Cerebellar cortex (tissue), 1 donor: Measurements from ENCODE around the gene CEBPE.

Experiments used
- DNase-seq: peaks from one replicate; pipeline ENCODE4 v3.0.0-alpha.2; 2015; ENCODE audit warnings: low spot score

Gene CEBPE

DNA sequence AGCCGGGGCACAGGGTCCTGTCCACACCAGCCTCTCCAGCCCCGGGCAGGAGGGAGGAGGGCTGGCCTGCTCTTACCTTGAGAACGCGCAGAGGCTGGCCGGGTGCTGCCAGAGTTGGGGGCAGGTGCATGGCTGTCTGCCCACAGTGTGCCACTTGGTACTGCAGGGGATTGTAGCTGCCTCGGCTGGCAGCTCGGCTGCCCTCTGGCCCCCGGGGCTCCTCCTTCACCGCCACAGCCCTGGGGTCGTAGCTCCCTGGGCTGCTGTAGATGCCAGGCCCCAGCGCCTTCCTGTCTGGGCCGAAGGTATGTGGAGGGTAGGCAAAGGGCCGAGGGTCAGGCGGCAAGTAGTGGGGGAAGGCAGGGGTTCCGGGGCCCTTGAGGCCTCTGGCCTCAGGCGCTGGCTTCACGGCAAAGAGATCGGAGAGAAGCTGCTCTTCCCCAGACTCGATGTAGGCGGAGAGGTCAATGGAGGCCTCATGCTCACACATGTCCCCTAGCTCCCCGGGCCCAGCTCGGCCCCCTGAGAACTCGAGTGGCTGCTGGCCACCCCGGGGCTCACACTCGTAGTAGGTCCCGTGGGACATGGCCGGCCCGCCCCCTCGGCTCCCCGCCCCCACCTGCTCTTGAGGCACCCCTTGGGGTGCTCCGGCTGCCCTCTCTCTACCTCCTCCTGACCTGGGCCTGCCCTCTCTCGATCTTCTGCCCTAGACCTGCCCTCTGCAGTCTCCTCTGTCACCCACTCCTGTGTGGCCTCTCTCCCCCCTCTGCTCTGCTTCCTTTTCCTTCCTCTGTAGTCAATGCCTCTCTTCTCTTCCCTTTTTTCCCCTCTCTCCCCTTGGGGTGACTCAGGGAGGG is at the start of gene CEBPE:
Gene CEBPE (minus strand): TSS at position 750 of the 857 bp plus-strand sequence. CDS start 164 bp downstream, at position 586.
- no peak for DNase-seq

DNA sequence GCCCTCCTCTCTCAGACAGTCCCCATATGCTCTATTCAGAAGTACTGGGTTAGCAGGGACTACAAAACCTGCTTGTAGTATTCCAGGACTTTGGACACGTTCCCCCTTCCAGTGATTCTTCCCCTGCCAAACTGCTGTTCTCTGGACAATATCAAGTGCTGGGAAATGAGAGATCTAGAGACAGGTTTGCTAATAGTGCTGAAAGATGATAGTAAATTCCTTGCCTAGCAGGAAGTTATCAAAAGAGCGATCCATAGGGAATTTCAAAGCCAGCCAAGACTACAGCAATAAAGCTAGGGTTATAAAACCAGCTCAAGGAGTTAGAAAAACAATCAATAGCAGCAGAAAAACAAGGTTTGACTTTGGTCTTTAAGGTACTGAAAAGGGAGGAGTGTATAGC is 49.2 kb upstream of the CEBPE start:
- no peak for DNase-seq

DNA sequence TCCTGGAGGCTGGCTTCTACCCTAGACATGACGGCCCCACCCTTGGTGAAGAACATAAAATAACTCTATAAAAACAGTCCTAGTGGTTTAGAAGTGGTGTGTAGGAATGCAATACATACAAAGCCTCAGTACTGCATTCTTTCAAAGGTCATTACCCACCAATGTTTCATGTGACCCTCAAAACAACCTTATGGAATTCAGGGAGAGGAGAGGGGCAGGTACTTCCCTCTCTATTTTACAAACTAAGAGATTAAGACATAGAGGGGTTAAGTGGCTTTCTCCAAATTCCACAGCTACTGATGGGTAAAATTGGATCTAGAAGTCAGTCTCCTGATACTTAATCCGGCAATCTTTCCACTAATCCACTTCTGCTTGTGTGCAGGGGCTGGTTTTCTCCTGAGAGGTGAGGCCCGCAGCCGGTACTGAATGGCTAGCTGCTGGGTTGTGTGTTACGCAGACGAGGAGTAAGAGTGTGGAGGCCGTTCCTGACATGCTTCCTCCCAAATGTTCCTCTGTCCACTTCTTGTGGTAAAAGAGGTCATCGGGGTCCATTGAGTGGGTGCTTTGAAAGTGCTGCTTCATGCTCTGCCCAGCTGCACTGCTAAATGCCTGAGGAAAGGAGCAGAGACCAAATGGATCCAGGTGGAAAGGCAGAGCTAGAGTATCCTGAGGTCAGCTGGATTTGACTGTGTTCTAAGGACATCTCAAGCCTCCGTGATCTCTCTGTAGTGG is 48.2 kb upstream of the CEBPE start:
- DNase-seq, result no peak

DNA sequence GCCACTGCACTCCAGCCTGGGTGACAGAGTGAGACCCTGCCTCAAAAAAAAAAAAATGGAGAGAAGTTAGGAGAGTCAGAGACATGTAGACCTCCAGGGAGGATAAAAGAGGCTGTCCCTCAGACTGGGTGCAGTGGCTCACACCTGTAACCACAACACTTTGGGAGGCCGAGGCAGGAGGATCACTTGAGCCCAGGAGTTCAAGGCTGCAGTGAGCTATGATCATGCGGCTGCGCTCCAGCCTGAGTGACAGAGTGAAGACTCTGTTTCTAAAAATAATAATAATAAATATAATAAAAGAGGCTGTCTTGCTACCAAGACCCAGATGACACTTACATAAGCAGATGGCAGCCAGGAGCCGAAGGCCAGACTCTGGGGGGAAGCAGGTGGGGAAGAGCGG is 45.9 kb upstream of the CEBPE start:
- no peak for DNase-seq

DNA sequence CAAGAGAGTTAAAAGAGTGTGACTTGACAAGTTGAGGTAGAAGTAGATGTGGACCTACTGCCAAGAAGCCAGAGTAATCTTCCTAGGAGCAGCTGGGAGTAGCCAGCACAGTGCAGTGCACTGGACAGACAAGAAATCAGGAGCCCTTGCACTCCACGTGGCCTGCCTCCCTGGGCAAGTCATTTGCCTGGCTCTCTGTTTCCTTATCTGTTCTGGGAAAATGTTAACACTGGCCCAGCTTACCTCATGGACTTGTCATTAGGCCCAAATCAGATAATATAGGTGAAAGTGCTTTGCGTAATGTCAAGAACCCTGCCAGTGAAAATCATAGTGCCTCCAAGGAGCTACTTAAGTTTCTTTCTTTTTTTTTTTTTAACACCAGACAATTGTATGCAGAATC is 45.2 kb upstream of the CEBPE start:
- DNase-seq, result no peak

DNA sequence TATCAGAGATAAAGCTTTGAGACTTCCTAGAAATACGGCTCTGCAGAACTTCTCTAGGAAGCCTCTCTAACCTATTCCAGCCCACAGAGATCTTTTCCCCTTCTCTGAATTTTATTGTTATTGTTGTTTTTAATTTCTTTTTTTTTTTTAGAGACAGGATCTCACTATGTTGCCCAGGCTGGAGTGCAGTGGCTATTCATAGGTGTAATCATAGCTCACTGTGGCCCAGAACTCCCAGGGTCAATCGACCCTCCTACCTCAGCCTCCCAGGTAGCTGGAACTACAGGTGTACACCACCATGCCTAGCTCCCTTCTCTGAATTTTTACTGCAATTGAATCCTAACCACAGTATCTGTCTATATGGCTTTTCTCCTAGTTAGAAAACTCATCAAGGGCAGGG is 44.8 kb upstream of the CEBPE start:
- DNase-seq, result no peak

DNA sequence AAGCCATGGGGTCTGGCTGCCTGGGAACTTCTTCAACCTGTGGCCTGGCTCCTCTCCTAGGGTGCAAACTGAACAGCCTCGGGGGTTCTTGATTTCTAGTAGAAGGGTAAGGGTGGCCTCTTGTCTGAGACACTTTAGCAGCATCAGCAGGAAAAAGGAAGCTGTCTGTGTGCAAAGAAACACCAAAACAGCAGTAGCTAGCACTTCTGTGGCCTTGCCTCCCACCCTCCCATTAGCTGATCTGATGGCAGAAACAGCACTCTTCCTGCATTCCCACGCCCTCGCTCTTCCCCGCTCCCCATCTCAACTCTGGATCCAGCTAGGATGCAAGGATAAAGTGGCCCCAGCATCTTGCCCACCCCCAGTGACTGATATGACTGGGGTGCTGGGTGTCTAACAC is 43.7 kb upstream of the CEBPE start:
- DNase-seq, result no peak

DNA sequence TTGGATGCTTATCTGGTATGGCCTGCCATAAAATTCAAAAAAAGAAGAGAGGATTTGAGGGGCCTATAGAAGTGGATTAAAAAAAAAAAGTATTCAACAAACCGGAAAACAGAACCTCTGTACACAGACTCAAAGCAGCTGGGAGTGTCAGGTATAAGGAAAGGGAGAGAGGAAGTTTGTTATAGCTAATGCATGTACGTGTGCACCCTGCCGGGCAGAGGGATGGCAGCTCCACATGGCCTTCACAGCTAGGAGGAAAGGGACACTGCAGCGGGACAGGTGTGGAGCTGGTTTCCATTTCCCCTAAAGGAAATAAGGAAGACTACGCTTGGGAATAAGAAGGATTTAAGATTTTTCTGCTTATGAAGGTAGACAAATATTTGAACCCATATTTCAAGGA is 43.0 kb upstream of the CEBPE start:
- no peak for DNase-seq

DNA sequence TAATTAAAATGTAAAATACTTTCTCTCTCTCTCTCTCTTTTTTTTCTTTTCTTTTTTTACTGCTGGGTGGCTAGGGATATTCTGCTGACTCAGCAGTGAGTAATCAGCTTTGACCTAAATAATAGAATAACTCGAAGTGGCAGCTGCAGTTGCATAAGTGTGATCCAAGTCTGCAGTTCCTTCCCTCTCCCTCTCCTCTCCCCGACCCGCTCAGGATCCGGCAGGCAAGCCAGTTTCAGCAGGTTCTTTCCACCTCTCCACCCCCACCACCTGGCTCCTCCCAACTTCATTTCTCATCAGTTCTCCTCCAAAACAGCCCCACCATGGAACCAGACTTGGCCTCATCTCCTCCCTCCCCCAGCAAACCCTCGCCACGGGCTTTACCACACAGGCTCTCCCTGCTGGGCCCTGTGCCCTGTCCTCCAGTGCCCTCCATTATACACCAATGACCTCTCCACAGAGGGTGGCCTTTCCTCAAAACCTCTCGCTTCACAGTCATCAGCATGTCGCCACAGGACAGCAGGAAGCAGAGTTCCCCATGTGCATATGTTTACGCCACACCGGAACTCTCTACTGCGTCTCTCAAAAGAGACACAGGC is 42.0 kb upstream of the CEBPE start:
- DNase-seq, result peak; percentile 66

DNA sequence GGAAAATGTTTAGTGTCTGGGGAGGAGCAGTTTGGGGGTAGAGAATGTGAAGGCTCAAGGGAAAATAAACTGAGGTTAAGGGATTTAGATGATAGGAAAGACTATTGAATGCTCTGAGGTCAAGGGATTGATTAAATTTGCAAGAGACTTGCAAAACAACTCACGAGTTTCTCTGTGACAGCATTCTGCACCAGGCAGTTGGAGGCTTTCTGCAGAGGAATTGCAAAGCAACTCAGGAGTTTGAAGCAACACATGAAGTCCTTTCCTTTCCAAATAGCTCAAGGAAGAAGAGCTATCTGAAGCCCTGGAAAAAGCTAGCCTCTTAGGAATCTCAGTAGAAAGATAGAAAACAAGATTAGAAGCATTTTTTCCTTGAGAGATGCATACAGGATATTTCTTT is 40.5 kb upstream of the CEBPE start:
- no peak for DNase-seq

DNA sequence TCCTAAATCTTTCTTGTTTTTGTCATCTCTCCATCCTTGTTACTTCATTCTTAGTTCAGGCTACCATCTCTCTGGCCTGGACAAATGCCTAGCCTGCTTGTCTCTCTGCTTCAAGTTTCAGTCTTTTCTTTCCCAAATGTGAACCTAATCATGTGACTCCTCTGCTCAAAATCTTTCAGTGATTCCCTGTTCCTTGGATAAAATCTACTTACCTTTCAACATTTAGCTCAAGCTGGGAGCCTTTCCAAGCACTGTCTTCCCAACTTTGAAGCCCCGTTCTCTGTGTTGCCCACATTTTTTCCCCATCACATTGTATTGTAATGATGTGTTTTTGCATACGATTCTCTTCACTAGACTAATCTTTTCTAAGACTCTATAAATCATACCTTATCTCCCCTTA is 39.7 kb upstream of the CEBPE start:
- DNase-seq, result no peak

DNA sequence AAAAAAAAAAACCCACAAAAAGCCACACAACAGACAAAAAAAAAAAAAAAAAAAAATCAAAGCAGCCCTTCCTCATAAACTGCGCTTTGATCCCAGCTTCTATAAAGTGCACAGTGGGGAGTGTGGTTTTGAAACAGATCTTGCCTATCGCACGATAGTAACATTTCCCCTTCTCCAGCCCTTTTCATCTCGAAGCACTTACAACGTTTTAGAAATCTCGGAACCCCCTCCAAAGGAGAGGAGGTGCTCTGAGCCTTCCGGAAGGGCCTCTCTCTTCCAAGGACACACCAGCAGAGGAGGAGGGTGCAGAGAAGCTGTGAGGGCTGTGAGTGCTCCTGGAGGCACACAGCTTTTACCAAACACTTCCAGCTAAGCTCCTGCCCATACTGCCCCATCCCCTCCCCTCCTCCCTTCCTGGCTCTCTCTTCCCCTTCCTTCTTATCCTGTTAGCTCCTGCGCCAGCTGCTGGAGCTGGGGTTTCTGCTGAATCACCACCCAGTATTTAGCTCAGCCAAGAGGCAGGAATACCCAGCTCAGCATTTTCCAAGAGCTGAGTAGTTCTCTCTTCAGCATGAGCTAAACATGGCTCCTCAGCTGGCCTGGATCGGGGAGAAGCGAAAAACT is 36.0 kb upstream of the CEBPE start:
- DNase-seq, result no peak

DNA sequence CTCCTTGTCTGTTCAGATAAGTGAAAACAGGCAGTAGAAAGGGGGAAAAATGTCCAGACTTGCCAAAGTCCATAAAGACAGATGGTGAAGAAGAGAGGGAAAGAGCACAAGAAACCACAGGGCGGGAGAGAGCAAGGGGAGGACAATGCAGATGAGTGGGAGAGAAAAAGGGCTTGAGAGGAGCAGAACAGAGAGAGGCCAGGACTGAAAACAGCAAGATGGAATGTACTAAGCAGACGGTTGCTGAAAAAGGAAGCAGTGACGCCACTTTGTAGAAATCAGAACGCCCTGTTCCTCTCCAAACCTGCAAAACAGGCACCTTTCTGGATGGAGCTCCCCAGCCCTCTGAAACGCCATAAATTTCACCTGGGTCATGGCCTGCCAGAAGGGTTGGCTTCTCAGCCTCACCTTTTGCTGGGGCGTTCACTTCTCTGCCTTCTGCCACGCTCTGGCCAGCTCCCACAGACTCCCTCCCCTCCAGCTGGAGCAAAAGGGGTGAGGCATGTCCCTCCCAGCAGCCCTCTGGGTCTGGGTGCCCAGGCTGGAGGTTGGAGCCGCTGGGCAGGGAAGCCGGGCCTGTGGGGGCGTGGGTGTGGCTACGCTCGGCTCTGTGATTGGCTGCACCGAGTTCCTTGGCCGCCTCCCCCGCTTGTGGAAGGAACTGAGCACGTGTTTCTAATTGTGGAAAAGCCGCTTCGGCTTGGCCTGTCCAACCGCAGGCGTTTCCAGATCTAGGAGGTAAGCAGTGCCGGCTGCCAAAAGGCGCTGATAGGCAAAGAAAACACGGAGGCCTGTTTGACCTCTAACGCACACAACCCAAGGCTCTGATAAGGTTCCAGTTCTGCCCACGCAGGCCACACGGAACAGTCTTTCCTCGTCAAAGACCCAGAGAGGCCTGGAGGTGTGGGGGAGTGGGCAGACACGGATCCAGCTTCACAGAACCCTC is 35.1 kb upstream of the CEBPE start:
- DNase-seq, result peak; percentile 95

DNA sequence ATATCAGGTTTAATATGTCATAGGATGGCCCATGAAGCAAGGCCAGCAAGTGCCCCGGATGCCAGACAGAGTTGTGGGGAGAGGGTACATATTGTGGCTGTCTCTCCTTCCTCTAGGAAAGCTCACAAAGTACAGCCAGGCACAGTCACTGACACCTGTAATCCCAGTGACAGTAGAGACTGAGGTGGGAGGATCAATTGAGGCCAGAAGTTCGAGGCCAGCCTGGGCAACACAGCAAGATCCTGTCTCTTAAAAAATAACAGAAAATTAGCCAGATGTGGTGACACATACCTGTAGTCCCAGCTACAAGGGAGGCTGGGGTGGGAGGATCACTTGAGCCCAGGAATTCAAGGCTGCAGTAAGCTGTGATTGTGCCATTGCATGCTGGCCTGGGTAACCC is 32.3 kb upstream of the CEBPE start:
- no peak for DNase-seq

DNA sequence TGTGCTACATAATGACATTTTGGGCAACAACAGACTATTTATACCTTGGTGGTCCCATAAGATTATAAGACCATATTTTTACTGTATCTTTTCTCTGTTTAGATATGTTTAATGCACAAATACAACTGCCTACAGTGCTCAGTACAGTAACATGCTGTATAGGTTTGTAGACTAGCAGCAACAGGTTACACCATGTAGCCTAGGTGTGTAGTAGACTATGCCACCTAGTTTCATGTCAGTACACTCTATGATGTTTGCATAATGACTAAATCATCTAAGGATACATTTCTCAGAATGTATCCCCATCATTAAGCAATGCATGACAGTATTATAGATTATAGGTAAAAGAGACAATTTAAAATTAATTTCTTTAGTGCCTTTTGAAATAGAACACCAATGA is 30.7 kb upstream of the CEBPE start:
- DNase-seq, result no peak

DNA sequence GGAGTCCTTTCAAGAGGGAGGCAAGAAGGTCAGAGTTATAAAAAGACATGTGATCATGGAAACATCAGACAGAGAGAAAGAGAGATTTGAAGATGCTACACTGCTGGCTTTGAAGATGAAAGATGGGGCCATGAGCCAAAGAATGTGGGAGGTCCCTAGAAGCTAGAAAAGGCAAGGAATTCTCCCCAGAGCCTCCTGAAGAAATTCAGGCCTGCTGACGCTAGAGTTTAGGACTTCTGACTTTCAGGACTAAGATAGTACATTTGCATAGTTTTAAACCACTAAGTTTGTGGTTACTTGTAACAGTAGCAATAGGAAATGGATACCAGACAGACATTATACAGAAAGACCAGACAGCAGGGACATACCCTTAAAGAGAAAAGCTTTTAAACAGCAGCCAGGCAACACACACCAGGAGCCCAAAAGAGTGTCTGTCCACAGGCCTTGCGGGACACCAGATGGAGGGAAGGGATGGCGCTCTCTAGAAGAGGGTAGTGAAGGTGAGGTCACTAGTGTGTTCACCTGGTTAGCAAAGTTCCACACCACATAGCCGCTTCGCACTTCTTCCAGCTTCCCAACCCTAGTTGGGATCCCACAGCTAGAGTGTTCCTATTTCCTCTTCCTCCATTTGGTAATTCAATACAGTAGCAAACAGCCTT is 29.7 kb upstream of the CEBPE start:
- no peak for DNase-seq

DNA sequence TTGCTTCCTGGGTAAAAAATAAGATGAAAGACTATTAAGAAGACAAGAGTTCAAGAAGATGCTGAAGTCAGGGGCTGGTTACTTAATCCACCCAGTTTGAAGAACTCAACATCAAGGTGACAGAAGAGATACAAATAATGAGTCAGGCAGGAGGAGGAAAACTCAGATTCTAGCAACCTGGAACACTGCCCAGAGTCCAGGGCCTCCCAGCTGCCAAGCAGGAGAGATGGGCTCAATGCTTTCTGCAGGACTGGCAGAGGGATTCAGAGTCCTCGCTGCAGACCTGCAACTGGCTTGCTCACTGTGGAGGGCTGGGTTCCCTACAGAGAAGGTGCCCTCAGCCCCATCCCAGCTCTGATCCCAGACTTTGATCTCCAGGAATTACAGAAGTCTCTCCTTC is 28.6 kb upstream of the CEBPE start:
- peak; percentile 78 for DNase-seq

DNA sequence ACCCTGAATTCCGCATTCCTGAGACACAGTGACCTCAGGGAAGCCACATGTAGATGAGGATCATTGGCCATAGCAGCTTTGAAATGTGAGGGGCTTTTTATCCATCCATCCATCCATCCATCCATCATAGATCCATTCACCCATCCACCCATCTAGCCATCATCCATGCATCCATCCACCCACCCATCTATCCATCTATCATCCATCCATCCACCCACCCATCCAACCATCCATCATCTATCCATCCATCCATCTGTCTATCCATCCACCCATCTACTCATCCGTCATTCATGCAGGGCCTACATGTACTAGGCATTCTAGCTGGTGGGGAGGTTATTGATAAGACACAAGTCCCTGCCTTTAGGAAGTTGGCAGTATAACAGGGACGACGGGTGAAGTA is 27.9 kb upstream of the CEBPE start:
- no peak for DNase-seq

DNA sequence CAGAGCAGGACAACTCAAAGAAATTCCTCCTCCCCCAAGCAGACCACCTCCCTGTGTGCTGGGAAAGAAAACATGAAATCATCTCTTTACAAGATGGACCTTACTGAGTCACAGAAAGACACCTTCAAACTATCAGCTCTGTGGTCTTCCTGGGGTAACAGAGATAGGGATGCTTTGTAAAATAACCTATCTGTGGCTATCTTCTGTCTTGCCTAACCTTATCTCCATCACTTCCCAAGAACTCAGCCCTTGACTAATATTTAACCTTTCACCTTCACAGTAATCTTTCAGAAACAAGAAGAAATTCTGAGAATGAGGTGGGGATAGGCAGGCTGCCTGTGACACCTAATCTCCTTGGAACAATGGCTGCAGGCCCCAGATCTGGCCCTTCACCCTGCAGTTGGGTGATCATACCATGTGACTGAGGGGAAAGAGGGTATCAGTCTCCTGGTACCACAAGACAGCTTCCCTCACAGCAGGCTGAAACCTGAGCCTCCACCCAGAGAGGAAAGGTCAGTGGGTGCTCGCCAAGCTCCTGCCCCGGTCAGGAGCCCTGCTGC is 27.4 kb upstream of the CEBPE start:
- no peak for DNase-seq

DNA sequence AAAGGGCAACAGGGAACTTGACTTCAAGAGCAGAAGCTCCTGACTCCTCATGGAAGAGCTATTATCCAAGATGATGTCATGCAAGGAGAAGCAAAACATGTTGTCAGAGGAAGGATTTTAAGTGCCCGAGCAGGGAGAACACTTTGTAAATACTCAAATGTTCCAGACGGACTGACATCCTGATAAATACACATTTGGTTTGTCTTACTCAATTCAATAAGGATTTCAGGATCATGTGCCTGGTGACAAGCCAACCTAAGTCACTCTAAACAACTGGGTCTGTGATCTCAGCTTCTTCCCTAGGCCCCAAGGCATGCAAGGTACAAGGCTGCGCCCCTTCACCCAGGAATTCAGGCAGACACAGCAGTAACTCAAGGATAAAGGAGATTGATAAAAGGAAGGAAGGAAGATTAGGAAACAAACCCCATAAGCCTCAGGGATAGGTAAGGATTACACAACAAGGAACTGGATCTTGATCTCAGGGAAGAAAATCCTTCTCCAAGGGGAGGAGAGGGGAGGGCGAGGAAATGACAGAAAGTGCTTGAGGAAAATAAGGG is 26.8 kb upstream of the CEBPE start:
- no peak for DNase-seq
